Lung (tissue), 12 donors: Measurements from ENCODE around the gene DYTN. TPM values are rescaled to one million over a fixed set of nuclear protein-coding genes. Genes with fewer than 3 reads are reported as not detected.

Experiments used
- ATAC-seq: fragments of 200-7000 bp; cut with Tn5 transposase; one replicate; pipeline ENCODE4 v1.9.1; 2020; ENCODE audit warnings: moderate number of reproducible peaks; ENCODE audit not compliant: insufficient read depth, low FRiP score
- DNase-seq, 3 donors: peaks; one replicate each; pipeline ENCODE4 v3.0.0-alpha.2; 2013 to 2017
- H3K27ac ChIP-seq, 2 donors: one replicate each; pipeline ENCODE4 v1.5.1; 2013; ENCODE audit warnings: mild to moderate bottlenecking in 2 of 2, moderate library complexity in 2 of 2, control low read depth in 1 of 2, inconsistent platforms in 1 of 2, low read depth in 1 of 2, low read length in 1 of 2
- H3K27me3 ChIP-seq, 3 donors: one replicate each; pipeline ENCODE4 v1.5.1; 2013; ENCODE audit warnings: low read length in 2 of 3; ENCODE audit not compliant: control insufficient read depth in 3 of 3, insufficient read depth in 3 of 3
- H3K36me3 ChIP-seq, 4 donors: one replicate each; pipeline ENCODE4 v1.5.1; 2013; ENCODE audit warnings: low read length in 4 of 4, mild to moderate bottlenecking in 1 of 4, moderate library complexity in 1 of 4; ENCODE audit not compliant: control insufficient read depth in 4 of 4, insufficient read depth in 4 of 4
- H3K4me1 ChIP-seq, 5 donors: one replicate each; pipeline ENCODE4 v1.5.1; 2013; ENCODE audit warnings: low read length in 5 of 5, mild to moderate bottlenecking in 2 of 5, moderate library complexity in 1 of 5; ENCODE audit not compliant: control insufficient read depth in 5 of 5, insufficient read depth in 5 of 5
- H3K4me3 ChIP-seq: one replicate; pipeline ENCODE4 v1.5.1; 2013; ENCODE audit warnings: mild to moderate bottlenecking, control low read depth, moderate library complexity
- H3K9ac ChIP-seq, 2 donors: one replicate each; pipeline ENCODE4 v1.5.1; 2013; ENCODE audit warnings: low read length in 2 of 2, control low read depth in 1 of 2; ENCODE audit not compliant: insufficient read depth in 1 of 2
- H3K9me3 ChIP-seq, 4 donors: one replicate each; pipeline ENCODE4 v1.5.1; 2013; ENCODE audit warnings: low read length in 3 of 4, mild to moderate bottlenecking in 1 of 4, moderate library complexity in 1 of 4; ENCODE audit not compliant: control insufficient read depth in 4 of 4, insufficient read depth in 3 of 4
- WGBS, 2 donors: extraction: QIAGEN DNeasy Blood & Tissue Kit; methylation state at CpG; one replicate each; pipeline ENCODE4 v1.1.7; 2013; 5-methylcytosine and 5-hydroxymethylcytosine counted together
- polyA plus RNA-seq, 2 donors: library from polyadenylated mRNA; stranded (reverse); fragments of 200-250 nt; gene quantifications; one replicate each; pipeline ENCODE4 v1.2.1, GENCODE V29; 2013
- total RNA-seq, 2 donors: library from RNA; depleted of rRNA in 1 of 2; stranded (reverse); fragments of >200 nt in 1 of 2; gene quantifications; one replicate each; pipeline ENCODE4 v1.2.1, GENCODE V29; 2014 to 2021
- TF ChIP-seq, protein P1 (sequence below): IDR thresholded peaks from 2 replicates; pipeline ENCODE4 v1.5.1; 2012; ENCODE audit warnings: mild to moderate bottlenecking; ENCODE audit errors: control extremely low read depth, extremely low read depth
- donor health status: control.
- donor health status: control.
- donor health status: Bipolar disorder and iron deficiency.
- donor health status: healthy.
- donor health status: DM: yes; HTN: yes; CAD: no.

DYTN gene
- total and polyA plus RNA-seq, 4 donors, result 0.07 TPM; not detected in 3

DNA sequence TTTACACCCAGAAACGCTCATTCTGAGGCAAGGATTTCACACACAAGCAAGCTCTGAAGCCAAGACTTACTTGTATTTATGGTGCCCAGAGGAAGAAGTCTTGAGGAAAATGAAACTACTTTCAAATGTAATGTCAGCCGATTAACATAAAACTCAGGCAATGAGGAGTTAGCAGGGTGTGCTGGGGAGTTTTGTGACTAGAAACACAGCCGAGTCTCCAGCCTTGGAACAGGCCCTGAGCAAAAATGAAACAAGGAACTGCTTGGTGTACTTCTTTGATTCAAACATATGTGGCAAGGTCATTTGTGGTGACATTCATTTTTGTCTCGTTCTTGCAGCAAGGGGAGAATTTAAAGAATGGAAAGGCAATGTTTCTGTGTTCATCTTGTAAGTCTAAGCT is 4.5 kb downstream of the DYTN start:
- H3K27ac ChIP-seq, result no peak overlapping the region
- WGBS, 2 donors, result 67 to 77% methylated on average over 4 of the region's 4 CpGs
- TF ChIP-seq, protein P1, sequence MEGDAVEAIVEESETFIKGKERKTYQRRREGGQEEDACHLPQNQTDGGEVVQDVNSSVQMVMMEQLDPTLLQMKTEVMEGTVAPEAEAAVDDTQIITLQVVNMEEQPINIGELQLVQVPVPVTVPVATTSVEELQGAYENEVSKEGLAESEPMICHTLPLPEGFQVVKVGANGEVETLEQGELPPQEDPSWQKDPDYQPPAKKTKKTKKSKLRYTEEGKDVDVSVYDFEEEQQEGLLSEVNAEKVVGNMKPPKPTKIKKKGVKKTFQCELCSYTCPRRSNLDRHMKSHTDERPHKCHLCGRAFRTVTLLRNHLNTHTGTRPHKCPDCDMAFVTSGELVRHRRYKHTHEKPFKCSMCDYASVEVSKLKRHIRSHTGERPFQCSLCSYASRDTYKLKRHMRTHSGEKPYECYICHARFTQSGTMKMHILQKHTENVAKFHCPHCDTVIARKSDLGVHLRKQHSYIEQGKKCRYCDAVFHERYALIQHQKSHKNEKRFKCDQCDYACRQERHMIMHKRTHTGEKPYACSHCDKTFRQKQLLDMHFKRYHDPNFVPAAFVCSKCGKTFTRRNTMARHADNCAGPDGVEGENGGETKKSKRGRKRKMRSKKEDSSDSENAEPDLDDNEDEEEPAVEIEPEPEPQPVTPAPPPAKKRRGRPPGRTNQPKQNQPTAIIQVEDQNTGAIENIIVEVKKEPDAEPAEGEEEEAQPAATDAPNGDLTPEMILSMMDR, result no peak
- H3K4me3 ChIP-seq, result no peak overlapping the region
- no peaks in the 10 kb centered on the region for H3K9me3 ChIP-seq
- ATAC-seq (no peak), DNase-seq (no peak)
- H3K4me1 ChIP-seq, result no peaks in the 10 kb centered on the region
- no peaks in the 10 kb centered on the region for H3K36me3 ChIP-seq
- H3K27me3 ChIP-seq, result no peaks in the 10 kb centered on the region
- H3K9ac ChIP-seq, result no peak overlapping the region

DNA sequence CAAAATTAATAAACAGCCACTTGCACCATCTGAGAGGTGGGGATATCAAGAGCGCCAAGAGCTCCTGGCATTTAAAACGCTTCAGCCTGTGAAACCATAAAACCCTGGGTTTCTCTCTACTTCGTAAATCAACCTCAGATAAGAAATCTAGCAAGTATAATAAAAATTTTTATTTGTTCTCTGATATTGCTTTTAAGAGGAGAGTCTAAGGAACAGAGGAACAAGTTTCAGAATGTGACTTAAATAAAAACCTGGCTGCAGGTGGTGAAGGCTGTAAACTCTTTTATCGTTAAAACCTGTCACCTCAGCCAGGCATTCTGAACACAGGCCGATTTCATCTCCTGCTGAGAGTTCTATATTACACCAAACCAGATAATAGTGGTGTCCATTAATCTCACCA is 9.9 kb downstream of the DYTN start:
- WGBS, 2 donors, result 57 to 74% methylated on average over 5 of the region's 5 CpGs
- DNase-seq (no peak), ATAC-seq (no peak)
- H3K9ac ChIP-seq, result no peak overlapping the region
- H3K27ac ChIP-seq, result no peak overlapping the region
- H3K4me1 ChIP-seq, result no peaks in the 10 kb centered on the region
- no peaks in the 10 kb centered on the region for H3K27me3 ChIP-seq
- H3K9me3 ChIP-seq, result no peaks in the 10 kb centered on the region
- H3K4me3 ChIP-seq, result no peak overlapping the region
- no peaks in the 10 kb centered on the region for H3K36me3 ChIP-seq
- TF ChIP-seq, protein P1, result no peak

GRCh38 chr2:206707164-206707701 is 11.0 kb downstream of the DYTN start:
- Histone ChIP-seq H3K27me3 (no peaks in the 10 kb centered on the region), H3K27ac (no peak overlapping the region), H3K9me3 (peaks cover 0 to 2% (median 0%) of the 10 kb centered on the region in 4 donors), H3K9ac (no peak overlapping the region), H3K4me3 (no peak overlapping the region), H3K36me3 (no peaks in the 10 kb centered on the region), H3K4me1 (no peaks in the 10 kb centered on the region)
- TF ChIP-seq, protein P1, result no peak
- 75 to 85% methylated on average over 10 of the region's 10 CpGs for WGBS, 2 donors
- ATAC-seq (no peak), DNase-seq (no peak)

DNA sequence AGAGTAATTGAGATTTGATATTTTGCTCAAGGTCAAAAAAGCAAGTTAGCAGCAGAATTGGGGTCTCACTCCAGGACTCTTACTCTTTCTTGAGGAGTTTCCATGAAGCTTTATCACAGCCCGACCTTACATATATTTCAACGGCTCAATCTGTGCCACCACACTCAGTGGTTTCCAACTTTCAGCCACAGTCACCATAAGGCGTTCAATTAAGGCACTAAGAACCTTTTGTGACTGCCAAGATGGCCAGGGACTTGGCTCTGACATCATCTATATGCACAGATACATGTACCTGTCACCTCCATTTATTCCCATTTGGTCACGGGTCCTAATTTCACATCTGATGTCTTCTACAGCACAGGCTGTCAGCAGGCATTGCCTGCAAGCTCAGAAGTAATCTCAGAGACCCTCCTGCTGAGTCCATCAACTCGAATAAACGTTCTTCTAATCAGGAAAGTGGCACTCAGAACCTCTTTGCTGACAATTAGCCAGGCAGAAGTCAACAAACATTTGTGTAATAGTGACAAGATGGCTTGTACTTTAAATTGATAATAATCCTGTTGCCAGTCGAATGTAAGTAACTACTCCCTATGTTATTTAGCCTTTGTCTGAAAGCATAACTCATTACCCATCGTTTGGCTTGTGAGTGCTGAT is 16.1 kb downstream of the DYTN start:
- ATAC-seq (no peak), DNase-seq (no peak)
- Histone ChIP-seq H3K9me3 (peaks cover 0 to 2% (median 0%) of the 10 kb centered on the region in 4 donors), H3K27ac (no peak overlapping the region), H3K4me3 (no peak overlapping the region), H3K4me1 (no peaks in the 10 kb centered on the region), H3K36me3 (no peaks in the 10 kb centered on the region), H3K27me3 (no peaks in the 10 kb centered on the region), H3K9ac (no peak overlapping the region)
- WGBS, 2 donors, result 60 to 85% methylated on average over 8 of the region's 8 CpGs
- TF ChIP-seq, protein P1, result no peak
